Liver (tissue), 9 donors: ENCODE measurements around the gene UBASH3A. TPM values are rescaled to one million over a fixed set of nuclear protein-coding genes. Genes with fewer than 3 reads are reported as not detected.

Source experiments
- DNase-seq: peaks from one replicate; pipeline ENCODE4 v3.0.0-alpha.2; 2017; ENCODE audit warnings: low spot score
- H3K27ac ChIP-seq, 2 donors: one replicate each; pipeline ENCODE4 v1.7.0; 2013; ENCODE audit warnings: inconsistent platforms in 2 of 2, low read length in 2 of 2, control low read depth in 1 of 2, low read depth in 1 of 2, mild to moderate bottlenecking in 1 of 2
- H3K27me3 ChIP-seq, 4 donors: one replicate each; pipeline versions ENCODE4 v1.6.1 to v1.7.0; 2013; ENCODE audit warnings: low read length in 3 of 4, inconsistent platforms in 1 of 4, mild to moderate bottlenecking in 1 of 4, moderate library complexity in 1 of 4; ENCODE audit not compliant: control insufficient read depth in 4 of 4, insufficient read depth in 4 of 4
- H3K36me3 ChIP-seq, 4 donors: one replicate each; pipeline versions ENCODE4 v1.6.1 to v1.7.0; 2013; ENCODE audit warnings: low read length in 3 of 4, mild to moderate bottlenecking in 3 of 4, low read depth in 1 of 4, moderate library complexity in 1 of 4; ENCODE audit not compliant: control insufficient read depth in 4 of 4, insufficient read depth in 3 of 4
- H3K4me1 ChIP-seq, 4 donors: one replicate each; pipeline versions ENCODE4 v1.6.1 to v1.7.0; 2013; ENCODE audit warnings: low read length in 3 of 4, mild to moderate bottlenecking in 3 of 4, moderate library complexity in 1 of 4; ENCODE audit not compliant: control insufficient read depth in 4 of 4, insufficient read depth in 4 of 4
- H3K4me3 ChIP-seq, 3 donors: one replicate each; pipeline versions ENCODE4 v1.6.1 to v1.7.0; 2013; ENCODE audit warnings: low read length in 3 of 3, control low read depth in 1 of 3, low read depth in 1 of 3, mild to moderate bottlenecking in 1 of 3
- H3K9ac ChIP-seq, 2 donors: one replicate each; pipeline ENCODE4 v1.7.0; 2013; ENCODE audit warnings: low read length in 2 of 2, mild to moderate bottlenecking in 2 of 2, moderate library complexity in 2 of 2, control low read depth in 1 of 2, low read depth in 1 of 2
- H3K9me3 ChIP-seq, 4 donors: one replicate each; pipeline versions ENCODE4 v1.6.1 to v1.7.0; 2013; ENCODE audit warnings: low read length in 3 of 4; ENCODE audit not compliant: control insufficient read depth in 4 of 4
- ATF3 ChIP-seq: IDR thresholded peaks from 2 replicates; pipeline ENCODE4 v1.6.1; 2016; ENCODE audit warnings: antibody characterized with exemption
- CTCF ChIP-seq: fragments of 150-350 bp; IDR thresholded peaks from 2 replicates; pipeline ENCODE4 v1.5.1; 2017; ENCODE audit warnings: improper control_type of control experiment, low read depth, low read length; ENCODE audit not compliant: missing input control
- EGR1 ChIP-seq, 2 donors: IDR thresholded peaks; 2 replicates each; pipeline ENCODE4 v1.6.1; 2016 to 2018; ENCODE audit warnings: antibody characterized with exemption in 2 of 2, low read depth in 2 of 2
- FOXA1 ChIP-seq: IDR thresholded peaks from 2 replicates; pipeline ENCODE4 v1.6.1; 2016; ENCODE audit warnings: antibody characterized with exemption
- GABPA ChIP-seq, 2 donors: IDR thresholded peaks in 1 of 2; conservative IDR thresholded peaks in 1 of 2; 2 replicates each; pipeline ENCODE4 v1.6.1; 2016; ENCODE audit warnings: antibody characterized with exemption in 2 of 2, mild to moderate bottlenecking in 1 of 2, moderate library complexity in 1 of 2
- JUND ChIP-seq, 2 donors: IDR thresholded peaks; 2 replicates each; pipeline ENCODE4 v1.6.1; 2016; ENCODE audit warnings: antibody characterized with exemption in 2 of 2
- REST ChIP-seq: IDR thresholded peaks from 2 replicates; pipeline ENCODE4 v1.6.1; 2016; ENCODE audit warnings: antibody characterized with exemption, mild to moderate bottlenecking
- WGBS: extraction: QIAGEN DNeasy Blood & Tissue Kit; methylation state at CpG from one replicate; pipeline ENCODE4 v1.1.7; 2013; 5-methylcytosine and 5-hydroxymethylcytosine counted together
- polyA plus RNA-seq, 2 donors: library from polyadenylated mRNA; stranded (reverse) in 1 of 2; unstranded in 1 of 2; fragments of 200-250 nt in 1 of 2; fragments of >200 nt in 1 of 2; fragmentation: Nextera tagmentation in 1 of 2; extraction: Ambion mirVana in 1 of 2; gene quantifications; one replicate each; pipeline versions ENCODE4 v1.2.1 to v1.2.3, GENCODE V29; 2013 to 2015
- total RNA-seq, 2 donors: library from RNA; depleted of rRNA; stranded (reverse); fragments of >200 nt; gene quantifications; one replicate each; pipeline ENCODE4 v1.2.3, GENCODE V29; 2014
- donor health status: healthy.
- donor health status: healthy.
- donor health status: healthy.
- donor health status: healthy.
- donor health status: healthy.

The UBASH3A gene
- total and polyA plus RNA-seq, 4 donors = 0.10 to 0.75 (median 0.45) TPM

- TF ChIP-seq REST (no peak), JUND (IDR thresholded peaks at IDR 0.05) (no peak), FOXA1 (no peak), EGR1 (IDR thresholded peaks at IDR 0.05; ENCODE audit: low read depth in 2 of 2) (no peak), GABPA (IDR thresholded peaks at IDR 0.05 in 1 of 2, conservative IDR thresholded peaks at IDR 0.05 in 1 of 2) (no peak), ATF3 (no peak)
Observed at GRCh38 chr21:42425591-42425990, 21.9 kb downstream of the UBASH3A start (continued).

GRCh38 chr21:42426424-42426823 lies 22.7 kb downstream of the UBASH3A start:
- H3K27me3 ChIP-seq = no peaks in the 10 kb centered on the region
- no peak for DNase-seq

More at GRCh38 chr21:42426424-42426823, 22.7 kb downstream of the UBASH3A start:
- WGBS = 85% methylated on average over 7 of the region's 7 CpGs
- no peak overlapping the region for H3K27ac ChIP-seq
- no peaks in the 10 kb centered on the region for H3K4me1 ChIP-seq
- H3K4me3 ChIP-seq = no peak overlapping the region
- H3K9me3 ChIP-seq = no peaks in the 10 kb centered on the region
- no peak for TF ChIP-seq REST
- TF ChIP-seq CTCF = peak; percentile 1
- H3K36me3 ChIP-seq = no peaks in the 10 kb centered on the region
- H3K9ac ChIP-seq = no peak overlapping the region
